ENCODE results near the gene EPHB2.

EPHB2 gene

GRCh38 chr1:22806584-22806983 lies 95.9 kb downstream of the EPHB2 start:
- no peak overlapping the region for H3K4me3 ChIP-seq
- no peaks in the 10 kb centered on the region for H3K36me3 ChIP-seq (ENCODE audit: insufficient read depth, low read length)
- H3K27ac ChIP-seq, result no peak overlapping the region
- TF ChIP-seq POLR2AphosphoS5 (IDR thresholded peaks at IDR 0.05; ENCODE audit: borderline replicate concordance, low read depth, low read length) (no peak), EZH2 (IDR thresholded peaks at IDR 0.05) (no peak), FOXP2 (optimal IDR thresholded peaks at IDR 0.05; ENCODE audit: control extremely low read depth, extremely low read length, insufficient read depth) (no peak)
- H3K9ac ChIP-seq (ENCODE audit: insufficient read length), result no peak overlapping the region
- no peak for DNase-seq (ENCODE audit: low read depth, low spot score)
- no peaks in the 10 kb centered on the region for H3K9me3 ChIP-seq (ENCODE audit: low read depth, low read length)

GRCh38 chr1:22807340-22807739 lies 96.7 kb downstream of the EPHB2 start:
- Histone ChIP-seq H3K36me3 (ENCODE audit: insufficient read depth, low read length) (no peaks in the 10 kb centered on the region), H3K27ac (no peak overlapping the region), H3K4me3 (no peak overlapping the region), H3K9me3 (ENCODE audit: low read depth, low read length) (no peaks in the 10 kb centered on the region), H3K9ac (ENCODE audit: insufficient read length) (no peak overlapping the region)
- DNase-seq (ENCODE audit: low read depth, low spot score), result no peak
- TF ChIP-seq FOXP2 (optimal IDR thresholded peaks at IDR 0.05; ENCODE audit: control extremely low read depth, extremely low read length, insufficient read depth) (no peak), POLR2AphosphoS5 (IDR thresholded peaks at IDR 0.05; ENCODE audit: borderline replicate concordance, low read depth, low read length) (no peak)

GRCh38 chr1:22808186-22808675 lies 97.6 kb downstream of the EPHB2 start:
- no peaks in the 10 kb centered on the region for H3K36me3 ChIP-seq (ENCODE audit: insufficient read depth, low read length)
- H3K9me3 ChIP-seq (ENCODE audit: low read depth, low read length), result no peaks in the 10 kb centered on the region
- no peak overlapping the region for H3K4me3 ChIP-seq
- no peak overlapping the region for H3K9ac ChIP-seq (ENCODE audit: insufficient read length)
- H3K27ac ChIP-seq, result no peak overlapping the region
- TF ChIP-seq FOXP2 (optimal IDR thresholded peaks at IDR 0.05; ENCODE audit: control extremely low read depth, extremely low read length, insufficient read depth), result no peak
- no peak for TF ChIP-seq EZH2 (IDR thresholded peaks at IDR 0.05)
- TF ChIP-seq POLR2AphosphoS5 (IDR thresholded peaks at IDR 0.05; ENCODE audit: borderline replicate concordance, low read depth, low read length), result no peak
- DNase-seq (ENCODE audit: low read depth, low spot score), result no peak

GRCh38 chr1:22808676-22809483 lies 98.2 kb downstream of the EPHB2 start:
- DNase-seq (ENCODE audit: low read depth, low spot score), result no peak
- H3K36me3 ChIP-seq (ENCODE audit: insufficient read depth, low read length), result no peaks in the 10 kb centered on the region
- H3K9me3 ChIP-seq (ENCODE audit: low read depth, low read length), result no peaks in the 10 kb centered on the region
- H3K9ac ChIP-seq (ENCODE audit: insufficient read length), result no peak overlapping the region
- H3K27ac ChIP-seq, result no peak overlapping the region
- H3K4me3 ChIP-seq, result no peak overlapping the region
- no peak for TF ChIP-seq FOXP2 (optimal IDR thresholded peaks at IDR 0.05; ENCODE audit: control extremely low read depth, extremely low read length, insufficient read depth)
- TF ChIP-seq POLR2AphosphoS5 (IDR thresholded peaks at IDR 0.05; ENCODE audit: borderline replicate concordance, low read depth, low read length), result no peak
- no peak for TF ChIP-seq EZH2 (IDR thresholded peaks at IDR 0.05)

GRCh38 chr1:22809783-22810182 lies 99.1 kb downstream of the EPHB2 start:
- H3K9ac ChIP-seq (ENCODE audit: insufficient read length), result no peak overlapping the region

GRCh38 chr1:22810378-22810777 lies 99.7 kb downstream of the EPHB2 start:
- no peak for DNase-seq (ENCODE audit: low read depth, low spot score)
- TF ChIP-seq FOXP2 (optimal IDR thresholded peaks at IDR 0.05; ENCODE audit: control extremely low read depth, extremely low read length, insufficient read depth) (no peak), EZH2 (IDR thresholded peaks at IDR 0.05) (no peak), POLR2AphosphoS5 (IDR thresholded peaks at IDR 0.05; ENCODE audit: borderline replicate concordance, low read depth, low read length) (no peak)
- Histone ChIP-seq H3K9ac (ENCODE audit: insufficient read length) (no peak overlapping the region), H3K4me3 (no peak overlapping the region), H3K9me3 (ENCODE audit: low read depth, low read length) (no peaks in the 10 kb centered on the region), H3K36me3 (ENCODE audit: insufficient read depth, low read length) (no peaks in the 10 kb centered on the region), H3K27ac (no peak overlapping the region)

More at GRCh38 chr1:22809783-22810182, 99.1 kb downstream of the EPHB2 start:
- Histone ChIP-seq H3K36me3 (ENCODE audit: insufficient read depth, low read length) (no peaks in the 10 kb centered on the region), H3K9me3 (ENCODE audit: low read depth, low read length) (no peaks in the 10 kb centered on the region), H3K4me3 (no peak overlapping the region), H3K27ac (no peak overlapping the region)
- DNase-seq (ENCODE audit: low read depth, low spot score), result no peak
- TF ChIP-seq POLR2AphosphoS5 (IDR thresholded peaks at IDR 0.05; ENCODE audit: borderline replicate concordance, low read depth, low read length) (no peak), FOXP2 (optimal IDR thresholded peaks at IDR 0.05; ENCODE audit: control extremely low read depth, extremely low read length, insufficient read depth) (no peak), EZH2 (IDR thresholded peaks at IDR 0.05) (no peak)

- Histone ChIP-seq H3K4me3 (no peak overlapping the region), H3K9me3 (ENCODE audit: low read depth, low read length) (no peaks in the 10 kb centered on the region), H3K9ac (ENCODE audit: insufficient read length) (no peak overlapping the region), H3K27ac (no peak overlapping the region), H3K36me3 (ENCODE audit: insufficient read depth, low read length) (no peaks in the 10 kb centered on the region)
- DNase-seq (ENCODE audit: low read depth, low spot score), result no peak
- TF ChIP-seq FOXP2 (optimal IDR thresholded peaks at IDR 0.05; ENCODE audit: control extremely low read depth, extremely low read length, insufficient read depth) (no peak), POLR2AphosphoS5 (IDR thresholded peaks at IDR 0.05; ENCODE audit: borderline replicate concordance, low read depth, low read length) (no peak), EZH2 (IDR thresholded peaks at IDR 0.05) (no peak)
These were observed 101.6 kb downstream of the EPHB2 start for GRCh38 chr1:22812092-22812880.

Measured in SK-N-MC (cell line).